Natural killer cell (primary cell): ENCODE measurements around the gene LARGE1. TPM values are rescaled to one million over a fixed set of nuclear protein-coding genes. Genes with fewer than 3 reads are reported as not detected.

Source experiments
- ATAC-seq, 3 donors: fragments of 150-1000 bp in 2 of 3; fragments of 200-7000 bp in 1 of 3; cut with Tn5 transposase; 1 replicate in 1 of 3; 2 replicates in 2 of 3; pipeline ENCODE4 v1.10.0; 2021; ENCODE audit warnings: mild to moderate bottlenecking in 2 of 3, moderate library complexity in 2 of 3
- DNase-seq, 2 donors: peaks; one replicate each; pipeline versions ENCODE4 v3.0.0 to v3.0.0-alpha.2; 2013 to 2021; ENCODE audit warnings: mixed read lengths in 1 of 2
- H3K27ac ChIP-seq: one replicate; pipeline ENCODE4 v1.5.1; 2013; ENCODE audit warnings: mild to moderate bottlenecking, low read length
- H3K27me3 ChIP-seq: one replicate; pipeline ENCODE4 v1.6.1; 2013; ENCODE audit warnings: low read length; ENCODE audit not compliant: control insufficient read depth, insufficient read depth
- H3K36me3 ChIP-seq: one replicate; pipeline ENCODE4 v1.6.1; 2013; ENCODE audit warnings: low read length; ENCODE audit not compliant: control insufficient read depth, insufficient read depth
- H3K4me1 ChIP-seq: one replicate; pipeline ENCODE4 v1.6.1; 2013; ENCODE audit warnings: low read length; ENCODE audit not compliant: control insufficient read depth, insufficient read depth
- H3K4me3 ChIP-seq: one replicate; pipeline ENCODE4 v1.5.1; 2013; ENCODE audit warnings: low read length
- H3K9me3 ChIP-seq: one replicate; pipeline ENCODE4 v1.6.1; 2013; ENCODE audit warnings: low read length; ENCODE audit not compliant: control insufficient read depth, insufficient read depth
- H3K27ac Mint-ChIP-seq, 2 donors: one replicate each; pipeline ENCODE4 v1.8.0; 2022; ENCODE audit warnings: mild to moderate bottlenecking in 2 of 2, mixed read lengths in 2 of 2, moderate library complexity in 1 of 2
- H3K27me3 Mint-ChIP-seq, 2 donors: one replicate each; pipeline ENCODE4 v1.8.0; 2022; ENCODE audit warnings: low read depth in 2 of 2, mixed read lengths in 2 of 2
- H3K36me3 Mint-ChIP-seq: one replicate; pipeline ENCODE4 v1.8.0; 2022; ENCODE audit warnings: mixed read lengths
- H3K4me1 Mint-ChIP-seq, 2 donors: one replicate each; pipeline ENCODE4 v1.8.0; 2022; ENCODE audit warnings: mixed read lengths in 2 of 2
- H3K4me3 Mint-ChIP-seq: one replicate; pipeline ENCODE4 v1.8.0; 2022; ENCODE audit warnings: mild to moderate bottlenecking, moderate library complexity, mixed read lengths
- H3K9me3 Mint-ChIP-seq, 2 donors: one replicate each; pipeline ENCODE4 v1.8.0; 2022; ENCODE audit warnings: mixed read lengths in 2 of 2
- WGBS: methylation state at CpG from one replicate; pipeline ENCODE4 v1.1.7; 2013; ENCODE audit warnings: missing lambda C conversion rate; ENCODE audit not compliant: insufficient coverage; 5-methylcytosine and 5-hydroxymethylcytosine counted together
- intact Hi-C: fragments of 100-400 bp; cut with micrococcal nuclease; formaldehyde crosslinking; loops from one replicate; pipeline ENCODE4 v1.14.2; 2022
- total RNA-seq, 4 donors: library from RNA; stranded (reverse); fragments of 120-200 nt in 1 of 4; gene quantifications; one replicate each; pipeline versions ENCODE4 v1.2.3 to v1.2.4, GENCODE V29; 2013 to 2022
- TF ChIP-seq, protein P1 (sequence below): fragments of 200-600 bp; IDR thresholded peaks from one replicate; pipeline ENCODE4 v1.8.0; 2022; ENCODE audit warnings: antibody characterized with exemption

LARGE1 gene
- total RNA-seq, 3 donors from 2014 or later (not counting 1 experiment from before 2014, with no cell fraction given): 2.6 to 11.6 (median 4.1) TPM

DNA sequence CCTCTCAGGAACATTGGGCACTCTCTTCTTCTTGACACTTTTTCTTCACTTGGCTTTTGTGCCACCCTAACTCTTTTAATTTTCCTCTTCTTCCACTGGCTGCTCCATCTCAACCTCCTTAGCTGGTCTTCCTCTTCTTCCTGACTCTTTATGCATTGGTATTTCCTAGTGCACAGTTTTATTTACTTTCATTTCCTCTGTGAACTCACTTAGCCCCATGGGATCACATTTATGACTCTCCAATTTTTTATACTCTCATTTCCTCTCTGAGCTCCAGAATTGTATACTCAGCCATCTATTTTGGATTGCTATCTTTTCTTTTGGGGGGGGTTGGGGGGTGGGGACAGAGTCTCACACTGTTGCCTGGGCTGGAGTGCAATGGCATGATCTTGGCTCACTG lies 38.5 kb upstream of the LARGE1 start:
- Mint-ChIP-seq H3K9me3 (no peaks in the 10 kb centered on the region), H3K4me3 (no peak overlapping the region), H3K27ac (no peak overlapping the region), H3K36me3 (no peaks in the 10 kb centered on the region), H3K4me1 (no peaks in the 10 kb centered on the region), H3K27me3 (no peaks in the 10 kb centered on the region)
- H3K9me3 ChIP-seq: no peaks in the 10 kb centered on the region
- no peaks in the 10 kb centered on the region for H3K36me3 ChIP-seq
- intact Hi-C loops: no loop called here
- no peak overlapping the region for H3K27ac ChIP-seq
- no peak overlapping the region for H3K4me3 ChIP-seq
- no peaks in the 10 kb centered on the region for H3K4me1 ChIP-seq
- ATAC-seq (no peak), DNase-seq (no peak)
- H3K27me3 ChIP-seq: no peaks in the 10 kb centered on the region
- TF ChIP-seq, protein P1, sequence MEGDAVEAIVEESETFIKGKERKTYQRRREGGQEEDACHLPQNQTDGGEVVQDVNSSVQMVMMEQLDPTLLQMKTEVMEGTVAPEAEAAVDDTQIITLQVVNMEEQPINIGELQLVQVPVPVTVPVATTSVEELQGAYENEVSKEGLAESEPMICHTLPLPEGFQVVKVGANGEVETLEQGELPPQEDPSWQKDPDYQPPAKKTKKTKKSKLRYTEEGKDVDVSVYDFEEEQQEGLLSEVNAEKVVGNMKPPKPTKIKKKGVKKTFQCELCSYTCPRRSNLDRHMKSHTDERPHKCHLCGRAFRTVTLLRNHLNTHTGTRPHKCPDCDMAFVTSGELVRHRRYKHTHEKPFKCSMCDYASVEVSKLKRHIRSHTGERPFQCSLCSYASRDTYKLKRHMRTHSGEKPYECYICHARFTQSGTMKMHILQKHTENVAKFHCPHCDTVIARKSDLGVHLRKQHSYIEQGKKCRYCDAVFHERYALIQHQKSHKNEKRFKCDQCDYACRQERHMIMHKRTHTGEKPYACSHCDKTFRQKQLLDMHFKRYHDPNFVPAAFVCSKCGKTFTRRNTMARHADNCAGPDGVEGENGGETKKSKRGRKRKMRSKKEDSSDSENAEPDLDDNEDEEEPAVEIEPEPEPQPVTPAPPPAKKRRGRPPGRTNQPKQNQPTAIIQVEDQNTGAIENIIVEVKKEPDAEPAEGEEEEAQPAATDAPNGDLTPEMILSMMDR: no peak

DNA sequence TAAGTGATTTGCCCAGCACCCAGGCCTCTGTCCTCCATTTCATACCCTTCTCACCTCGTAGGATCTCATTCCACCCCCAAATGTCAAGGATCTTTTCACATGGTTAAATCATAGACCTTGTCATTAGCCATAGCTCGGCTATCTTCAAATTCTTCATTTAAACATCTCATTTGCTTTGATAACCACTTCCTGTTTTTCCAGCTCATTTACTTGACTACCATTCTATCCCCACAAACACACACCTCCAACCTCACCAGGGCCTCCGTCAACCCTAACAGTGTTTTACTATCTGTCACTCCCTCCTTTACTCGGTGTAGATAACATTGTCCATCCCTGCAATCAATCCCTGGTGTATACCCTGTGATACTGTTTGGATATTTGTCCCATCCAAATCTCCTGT lies 36.8 kb upstream of the LARGE1 start:
- ATAC-seq: no peak

DNA sequence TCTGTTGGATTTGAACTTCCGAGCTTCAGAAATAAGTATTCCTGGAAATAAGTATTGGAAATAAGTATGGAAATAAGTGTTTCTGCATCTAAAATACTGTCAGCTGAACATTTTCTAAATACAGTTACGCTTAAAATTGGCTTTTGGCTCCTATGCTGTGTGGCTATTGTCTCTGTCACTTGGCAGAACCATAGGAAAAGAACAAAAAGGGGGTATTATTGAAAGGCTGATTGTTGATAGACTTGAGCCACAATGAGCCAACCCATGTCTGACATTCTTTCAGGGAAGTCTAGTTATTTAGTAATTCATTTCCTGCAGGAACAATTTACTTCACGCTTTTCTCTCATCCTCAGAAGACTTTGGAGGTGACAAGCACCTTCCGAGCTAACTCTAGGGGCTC lies 32.5 kb upstream of the LARGE1 start:
- intact Hi-C loops: no loop called here
- Histone ChIP-seq H3K4me3 (no peak overlapping the region), H3K4me1 (no peaks in the 10 kb centered on the region), H3K27me3 (no peaks in the 10 kb centered on the region), H3K36me3 (no peaks in the 10 kb centered on the region), H3K27ac (no peak overlapping the region), H3K9me3 (no peaks in the 10 kb centered on the region)
- H3K4me1 Mint-ChIP-seq: no peaks in the 10 kb centered on the region
- H3K9me3 Mint-ChIP-seq: no peaks in the 10 kb centered on the region
- no peak for DNase-seq
- 83% methylated on average over 4 of the region's 4 CpGs for WGBS
- no peak overlapping the region for H3K27ac Mint-ChIP-seq
- H3K36me3 Mint-ChIP-seq: no peaks in the 10 kb centered on the region
- ATAC-seq: no peak
- TF ChIP-seq, protein P1: no peak
- no peak overlapping the region for H3K4me3 Mint-ChIP-seq
- H3K27me3 Mint-ChIP-seq: no peaks in the 10 kb centered on the region

More for the DNA sequence above, 36.8 kb upstream of the LARGE1 start:
- no peak for DNase-seq
- no peak overlapping the region for H3K27ac ChIP-seq
- Mint-ChIP-seq H3K27me3 (no peaks in the 10 kb centered on the region), H3K9me3 (no peaks in the 10 kb centered on the region), H3K4me3 (no peak overlapping the region), H3K36me3 (no peaks in the 10 kb centered on the region), H3K4me1 (no peaks in the 10 kb centered on the region), H3K27ac (no peak overlapping the region)
- no peak overlapping the region for H3K4me3 ChIP-seq
- no peaks in the 10 kb centered on the region for H3K27me3 ChIP-seq
- TF ChIP-seq, protein P1: no peak
- no peaks in the 10 kb centered on the region for H3K9me3 ChIP-seq
- no peaks in the 10 kb centered on the region for H3K4me1 ChIP-seq
- intact Hi-C loops: no loop called here
- no peaks in the 10 kb centered on the region for H3K36me3 ChIP-seq
- whole genome bisulfite sequencing: 48% methylated on average over 4 of the region's 4 CpGs

DNA sequence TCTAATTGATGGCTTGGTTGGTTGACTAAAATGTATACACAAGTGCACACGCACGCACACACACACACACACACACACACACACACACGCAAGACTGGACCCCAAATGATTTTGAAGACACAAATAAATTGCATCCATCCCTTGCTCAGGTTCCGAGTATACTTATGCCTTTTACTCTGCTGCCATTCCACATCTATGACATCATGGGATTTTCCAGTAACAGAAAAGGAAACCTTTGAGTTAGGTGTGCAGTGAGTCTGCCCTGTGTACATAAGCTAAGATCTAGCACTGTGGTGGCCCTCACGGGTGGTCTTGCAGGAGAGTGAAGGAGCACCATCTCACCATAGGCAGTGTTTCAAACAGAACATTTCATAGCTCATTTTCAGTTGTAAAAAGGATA lies 20.5 kb upstream of the LARGE1 start:
- no peak overlapping the region for H3K27ac Mint-ChIP-seq
- TF ChIP-seq, protein P1: no peak
- Histone ChIP-seq H3K4me3 (no peak overlapping the region), H3K9me3 (no peaks in the 10 kb centered on the region), H3K27me3 (no peaks in the 10 kb centered on the region), H3K27ac (no peak overlapping the region), H3K36me3 (no peaks in the 10 kb centered on the region), H3K4me1 (no peaks in the 10 kb centered on the region)
- WGBS: 69% methylated on average over 5 of the region's 5 CpGs
- ATAC-seq (no peak), DNase-seq (no peak)
- H3K9me3 Mint-ChIP-seq: peaks cover 0 to 2% of the 10 kb centered on the region in 2 donors
- intact Hi-C loops: no loop called here
- H3K4me3 Mint-ChIP-seq: no peak overlapping the region
- no peaks in the 10 kb centered on the region for H3K4me1 Mint-ChIP-seq
- no peaks in the 10 kb centered on the region for H3K27me3 Mint-ChIP-seq
- no peaks in the 10 kb centered on the region for H3K36me3 Mint-ChIP-seq
